Esophagus squamous epithelium (tissue), 4 donors: ENCODE results near the gene PPIB.

Source experiments
- CTCF ChIP-seq, 6 experiments: fragments of 450-650 bp in 4 of 6; fragments of 200-600 bp in 2 of 6; sonication (generic) in 2 of 6; IDR thresholded peaks; one replicate each; pipeline ENCODE4 v1.5.1; 2016 to 2019; ENCODE audit warnings: antibody characterized with exemption in 6 of 6, mild to moderate bottlenecking in 4 of 6, moderate library complexity in 4 of 6
- POLR2A ChIP-seq, 4 donors: fragments of 450-650 bp; IDR thresholded peaks; one replicate each; pipeline ENCODE4 v1.6.1; 2017; ENCODE audit warnings: antibody characterized with exemption in 4 of 4, mild to moderate bottlenecking in 4 of 4, moderate library complexity in 3 of 4

GRCh38 chr15:64166102-64166890, 3.5 kb upstream of the PPIB start:
- TF ChIP-seq CTCF (IDR thresholded peaks at IDR 0.05) (no peak), POLR2A (IDR thresholded peaks at IDR 0.05) (no peak)
